Neural cell (in vitro differentiated cells): ENCODE results near the gene DTD1.

ENCODE experiments used
- CTCF ChIP-seq: fragments of 450-650 bp; IDR thresholded peaks from 2 replicates; pipeline ENCODE4 v1.5.1; 2014; ENCODE audit warnings: antibody characterized with exemption, mild to moderate bottlenecking, moderate library complexity; ENCODE audit not compliant: poor library complexity, severe bottlenecking
- EZH2 ChIP-seq: fragments of 200-600, 300-800 bp; shearing (Covaris generic), sonication (generic); IDR thresholded peaks from 2 replicates; pipeline ENCODE4 v1.6.1; 2014; ENCODE audit warnings: antibody characterized with exemption, low read length, borderline replicate concordance, mild to moderate bottlenecking; ENCODE audit not compliant: insufficient read depth, poor library complexity, severe bottlenecking
- POLR2AphosphoS5 ChIP-seq: IDR thresholded peaks from 2 replicates; pipeline ENCODE4 v1.6.1; 2012
- TF ChIP-seq, protein P1 (sequence below): IDR thresholded peaks from 2 replicates; pipeline ENCODE4 v1.6.1; 2012; ENCODE audit warnings: borderline replicate concordance

- TF ChIP-seq POLR2AphosphoS5: peak; percentile 69
- TF ChIP-seq CTCF: peak; percentile 88
- TF ChIP-seq, protein P1, sequence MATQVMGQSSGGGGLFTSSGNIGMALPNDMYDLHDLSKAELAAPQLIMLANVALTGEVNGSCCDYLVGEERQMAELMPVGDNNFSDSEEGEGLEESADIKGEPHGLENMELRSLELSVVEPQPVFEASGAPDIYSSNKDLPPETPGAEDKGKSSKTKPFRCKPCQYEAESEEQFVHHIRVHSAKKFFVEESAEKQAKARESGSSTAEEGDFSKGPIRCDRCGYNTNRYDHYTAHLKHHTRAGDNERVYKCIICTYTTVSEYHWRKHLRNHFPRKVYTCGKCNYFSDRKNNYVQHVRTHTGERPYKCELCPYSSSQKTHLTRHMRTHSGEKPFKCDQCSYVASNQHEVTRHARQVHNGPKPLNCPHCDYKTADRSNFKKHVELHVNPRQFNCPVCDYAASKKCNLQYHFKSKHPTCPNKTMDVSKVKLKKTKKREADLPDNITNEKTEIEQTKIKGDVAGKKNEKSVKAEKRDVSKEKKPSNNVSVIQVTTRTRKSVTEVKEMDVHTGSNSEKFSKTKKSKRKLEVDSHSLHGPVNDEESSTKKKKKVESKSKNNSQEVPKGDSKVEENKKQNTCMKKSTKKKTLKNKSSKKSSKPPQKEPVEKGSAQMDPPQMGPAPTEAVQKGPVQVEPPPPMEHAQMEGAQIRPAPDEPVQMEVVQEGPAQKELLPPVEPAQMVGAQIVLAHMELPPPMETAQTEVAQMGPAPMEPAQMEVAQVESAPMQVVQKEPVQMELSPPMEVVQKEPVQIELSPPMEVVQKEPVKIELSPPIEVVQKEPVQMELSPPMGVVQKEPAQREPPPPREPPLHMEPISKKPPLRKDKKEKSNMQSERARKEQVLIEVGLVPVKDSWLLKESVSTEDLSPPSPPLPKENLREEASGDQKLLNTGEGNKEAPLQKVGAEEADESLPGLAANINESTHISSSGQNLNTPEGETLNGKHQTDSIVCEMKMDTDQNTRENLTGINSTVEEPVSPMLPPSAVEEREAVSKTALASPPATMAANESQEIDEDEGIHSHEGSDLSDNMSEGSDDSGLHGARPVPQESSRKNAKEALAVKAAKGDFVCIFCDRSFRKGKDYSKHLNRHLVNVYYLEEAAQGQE: peak; percentile 82
- no peak for TF ChIP-seq EZH2
These were observed at the start of gene DTD1 for GRCh38 chr20:18587665-18588573.
